Fibroblast of lung (primary cell): Measurements from ENCODE around the gene SH2D2A. TPM values are rescaled to one million over a fixed set of nuclear protein-coding genes. Genes with fewer than 3 reads are reported as not detected.

Experiments
- DNase-seq, 2 donors: peaks; one replicate each; pipeline versions ENCODE4 v3.0.0 to v3.0.0-alpha.2; 2010; ENCODE audit warnings: low read depth in 2 of 2
- H2AFZ ChIP-seq: 2 replicates; pipeline ENCODE4 v1.5.1; 2012; ENCODE audit warnings: low read length, control low read depth, inconsistent platforms
- H3K27ac ChIP-seq: 2 replicates; pipeline ENCODE4 v1.5.1; 2011; ENCODE audit warnings: low read length, control low read depth; ENCODE audit not compliant: insufficient read depth
- H3K27me3 ChIP-seq: 2 replicates; pipeline ENCODE4 v1.5.1; 2011; ENCODE audit warnings: mild to moderate bottlenecking, low read length; ENCODE audit not compliant: control insufficient read depth, insufficient read depth
- H3K36me3 ChIP-seq: 2 replicates; pipeline ENCODE4 v1.5.1; 2011; ENCODE audit warnings: low read length; ENCODE audit not compliant: control insufficient read depth, insufficient read depth
- H3K4me1 ChIP-seq: 2 replicates; pipeline ENCODE4 v1.5.1; 2011; ENCODE audit warnings: low read length; ENCODE audit not compliant: control insufficient read depth, insufficient read depth; ENCODE audit errors: extremely low read depth
- H3K4me2 ChIP-seq: 2 replicates; pipeline ENCODE4 v1.5.1; 2011; ENCODE audit warnings: low read length, control low read depth; ENCODE audit not compliant: insufficient read depth; ENCODE audit errors: extremely low read depth
- H3K4me3 ChIP-seq, 4 experiments: fragments of 200-600 bp in 1 of 4; sonication (generic) in 1 of 4; replicated peaks in 1 of 4; 2 replicates each; pipeline ENCODE4 v1.5.1; 2011 to 2016; ENCODE audit warnings: low read length in 4 of 4, low read depth in 3 of 4, mild to moderate bottlenecking in 3 of 4, control low read depth in 2 of 4, inconsistent platforms in 1 of 4, mixed read lengths in 1 of 4; ENCODE audit not compliant: insufficient read depth in 1 of 4; ENCODE audit errors: control extremely low read depth in 1 of 4
- H3K79me2 ChIP-seq: 2 replicates; pipeline ENCODE4 v1.5.1; 2012; ENCODE audit warnings: mild to moderate bottlenecking, low read length, inconsistent platforms; ENCODE audit not compliant: control insufficient read depth, insufficient read depth
- H3K9ac ChIP-seq: 2 replicates; pipeline ENCODE4 v1.5.1; 2011; ENCODE audit warnings: mild to moderate bottlenecking, low read length, control low read depth; ENCODE audit not compliant: insufficient read depth
- H3K9me3 ChIP-seq: 2 replicates; pipeline ENCODE4 v1.5.1; 2012; ENCODE audit warnings: low read depth, low read length; ENCODE audit not compliant: control insufficient read depth, insufficient read depth
- H4K20me1 ChIP-seq: 2 replicates; pipeline ENCODE4 v1.5.1; 2011; ENCODE audit warnings: low read length; ENCODE audit not compliant: control insufficient read depth, insufficient read depth; ENCODE audit errors: extremely low read depth
- EZH2 ChIP-seq: IDR thresholded peaks from 2 replicates; pipeline ENCODE4 v1.5.1; 2012; ENCODE audit warnings: low read length, control low read depth, mild to moderate bottlenecking; ENCODE audit errors: missing control alignments
- polyA plus RNA-seq, 2 donors: library from polyadenylated mRNA; depleted of rRNA in 1 of 2; stranded (reverse) in 1 of 2; unstranded in 1 of 2; fragments of >200 nt; gene quantifications; 2 replicates each; pipeline ENCODE4 v1.2.1, GENCODE V29; 2011 to 2012; ENCODE audit warnings: missing spikeins in 1 of 2
- total RNA-seq: library from RNA; depleted of rRNA; stranded (reverse); fragments of >200 nt; gene quantifications from 2 replicates; pipeline ENCODE4 v1.2.1, GENCODE V29; 2014
- TF ChIP-seq, protein P1 (sequence below), 2 donors: IDR thresholded peaks in 1 of 2; conservative IDR thresholded peaks in 1 of 2; 1 replicate in 1 of 2; 2 replicates in 1 of 2; pipeline ENCODE4 v1.5.1; 2011 to 2012; ENCODE audit warnings: low read length in 2 of 2, control low read depth in 1 of 2, inconsistent platforms in 1 of 2, low read depth in 1 of 2, mild to moderate bottlenecking in 1 of 2

Gene SH2D2A
- total and polyA plus RNA-seq, 2 donors (not counting 1 experiment from before 2014, with no cell fraction given) = not detected

DNA sequence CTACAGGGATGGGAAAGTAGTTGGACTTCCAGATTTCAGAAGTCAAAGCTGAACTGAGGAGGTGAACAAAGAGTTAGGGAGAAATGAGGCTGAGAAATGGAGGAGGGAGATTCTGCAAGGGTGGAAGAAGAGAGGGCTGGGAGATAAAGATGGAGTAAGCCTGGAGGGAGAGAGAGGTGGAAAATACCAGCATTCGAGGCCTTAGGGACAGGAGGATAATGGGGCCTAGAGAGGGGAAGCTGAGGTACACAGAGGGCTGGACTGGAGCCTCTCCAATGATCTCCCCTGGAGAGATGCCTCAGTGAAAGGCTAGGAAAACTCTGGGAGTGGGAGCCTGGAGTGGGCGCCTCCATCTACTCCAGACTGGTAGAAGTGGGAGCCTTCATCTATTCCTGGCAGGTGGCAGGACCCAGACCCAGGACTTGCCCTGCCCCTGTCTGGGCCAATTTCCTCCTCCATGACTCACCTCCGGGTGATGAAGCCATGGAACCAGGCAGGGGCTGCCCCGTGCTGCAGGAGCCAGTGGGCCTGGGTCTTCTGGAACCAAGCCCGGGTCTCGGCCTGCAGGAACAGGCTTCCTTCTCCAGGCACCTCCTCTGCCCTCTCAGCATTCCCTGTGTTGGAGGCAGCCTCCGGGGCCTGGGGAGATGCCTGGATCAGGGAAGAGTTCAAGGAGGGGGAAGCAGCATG is 1.9 kb downstream of the SH2D2A start:
- H3K9ac ChIP-seq = no peak overlapping the region
- no peaks in the 10 kb centered on the region for H4K20me1 ChIP-seq
- TF ChIP-seq, protein P1, sequence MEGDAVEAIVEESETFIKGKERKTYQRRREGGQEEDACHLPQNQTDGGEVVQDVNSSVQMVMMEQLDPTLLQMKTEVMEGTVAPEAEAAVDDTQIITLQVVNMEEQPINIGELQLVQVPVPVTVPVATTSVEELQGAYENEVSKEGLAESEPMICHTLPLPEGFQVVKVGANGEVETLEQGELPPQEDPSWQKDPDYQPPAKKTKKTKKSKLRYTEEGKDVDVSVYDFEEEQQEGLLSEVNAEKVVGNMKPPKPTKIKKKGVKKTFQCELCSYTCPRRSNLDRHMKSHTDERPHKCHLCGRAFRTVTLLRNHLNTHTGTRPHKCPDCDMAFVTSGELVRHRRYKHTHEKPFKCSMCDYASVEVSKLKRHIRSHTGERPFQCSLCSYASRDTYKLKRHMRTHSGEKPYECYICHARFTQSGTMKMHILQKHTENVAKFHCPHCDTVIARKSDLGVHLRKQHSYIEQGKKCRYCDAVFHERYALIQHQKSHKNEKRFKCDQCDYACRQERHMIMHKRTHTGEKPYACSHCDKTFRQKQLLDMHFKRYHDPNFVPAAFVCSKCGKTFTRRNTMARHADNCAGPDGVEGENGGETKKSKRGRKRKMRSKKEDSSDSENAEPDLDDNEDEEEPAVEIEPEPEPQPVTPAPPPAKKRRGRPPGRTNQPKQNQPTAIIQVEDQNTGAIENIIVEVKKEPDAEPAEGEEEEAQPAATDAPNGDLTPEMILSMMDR (conservative IDR thresholded peaks at IDR 0.05 in 1 of 2, IDR thresholded peaks at IDR 0.05 in 1 of 2; ENCODE audit: low read depth in 1 of 2, low read length in 2 of 2) = no peak
- no peak for TF ChIP-seq EZH2
- no peaks in the 10 kb centered on the region for H3K9me3 ChIP-seq
- H3K36me3 ChIP-seq = no peaks in the 10 kb centered on the region
- H3K4me1 ChIP-seq = peaks cover 16% of the 10 kb centered on the region
- no peak overlapping the region for H3K4me2 ChIP-seq
- no peaks in the 10 kb centered on the region for H3K79me2 ChIP-seq
- no peak for DNase-seq
- H3K27ac ChIP-seq = no peak overlapping the region
- no peak overlapping the region for H2AFZ ChIP-seq
- no peak overlapping the region for H3K4me3 ChIP-seq
- peaks cover 5% of the 10 kb centered on the region for H3K27me3 ChIP-seq

DNA sequence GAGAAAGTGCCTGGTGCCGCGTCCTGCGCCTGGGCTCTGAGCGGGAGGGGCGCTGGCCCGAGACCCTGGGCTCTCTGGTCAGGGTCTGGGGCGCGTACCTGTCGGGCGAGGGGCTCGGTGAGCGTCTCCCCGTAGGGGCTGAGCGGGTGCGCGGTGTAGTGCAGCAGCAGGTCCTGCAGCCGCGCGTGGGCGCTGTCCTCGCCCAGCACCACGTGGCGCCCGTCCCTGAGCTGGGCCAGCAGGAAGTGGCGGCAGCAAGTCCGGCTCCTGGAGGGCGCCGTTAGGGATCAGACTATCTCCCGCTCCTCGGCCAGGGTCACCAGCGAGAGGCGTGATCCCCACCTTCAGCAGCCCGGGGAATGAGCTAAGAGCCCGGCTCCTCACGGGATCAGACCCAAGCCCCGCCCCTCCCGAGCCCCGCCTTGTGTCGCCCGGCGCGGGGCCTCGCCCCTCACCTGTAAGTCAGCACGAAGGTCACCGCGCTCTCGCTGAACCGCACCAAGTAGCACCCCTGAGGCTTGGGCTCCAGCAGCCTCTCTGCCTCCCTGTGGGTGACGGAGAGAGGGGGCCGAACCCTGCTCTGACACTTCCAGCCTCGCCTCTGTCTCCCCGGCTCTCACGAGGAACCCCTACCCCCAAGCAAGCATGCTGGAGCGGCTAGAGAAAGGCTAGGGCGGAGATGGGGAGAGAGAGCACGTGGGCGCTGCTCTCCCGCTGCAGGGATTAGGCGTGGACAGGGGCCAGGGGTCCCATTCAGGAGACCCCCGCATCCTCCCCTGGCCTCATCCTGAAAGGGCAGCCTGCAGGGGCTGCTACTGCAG is 2.7 kb downstream of the SH2D2A start:
- Histone ChIP-seq H3K36me3 (no peaks in the 10 kb centered on the region), H3K79me2 (no peaks in the 10 kb centered on the region), H4K20me1 (no peaks in the 10 kb centered on the region), H3K27me3 (peaks cover 5% of the 10 kb centered on the region), H3K9ac (peak overlapping the region; percentile 23), H3K4me2 (peak overlapping the region; percentile 68), H3K4me3 (peak overlapping the region in 2 of 4 experiments; percentile 22 to 35), H3K9me3 (no peaks in the 10 kb centered on the region), H3K27ac (no peak overlapping the region), H3K4me1 (peaks cover 16% of the 10 kb centered on the region), H2AFZ (peak overlapping the region; percentile 55)
- TF ChIP-seq, protein P1 (conservative IDR thresholded peaks at IDR 0.05 in 1 of 2, IDR thresholded peaks at IDR 0.05 in 1 of 2; ENCODE audit: low read depth in 1 of 2, low read length in 2 of 2) = peak; percentile 35 to 58
- TF ChIP-seq EZH2 = no peak
- DNase-seq = peak; percentile 37 to 64

DNA sequence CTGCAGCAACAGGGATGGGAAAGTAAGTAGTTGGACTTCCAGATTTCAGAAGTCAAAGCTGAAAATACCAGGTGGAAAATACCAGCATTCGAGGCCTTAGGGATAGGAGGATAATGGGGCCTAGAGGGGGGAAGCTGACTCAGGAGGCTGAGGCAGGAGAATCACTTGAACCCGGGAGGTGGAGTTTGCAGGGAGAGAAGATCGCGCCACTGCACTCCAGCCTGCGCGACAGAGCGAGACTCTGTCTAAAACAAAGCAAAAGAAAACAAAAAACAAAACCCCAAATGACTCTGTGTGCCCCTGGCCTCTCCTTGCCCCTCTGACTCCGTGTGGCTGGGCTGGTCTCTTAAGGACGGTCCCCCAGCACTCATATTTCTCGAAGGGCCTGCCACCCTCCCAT is 3.4 kb downstream of the SH2D2A start:
- peaks cover 5% of the 10 kb centered on the region for H3K27me3 ChIP-seq
- H3K9me3 ChIP-seq = no peaks in the 10 kb centered on the region
- no peak for DNase-seq
- no peaks in the 10 kb centered on the region for H3K79me2 ChIP-seq
- H3K4me2 ChIP-seq = peak overlapping the region; percentile 68
- no peaks in the 10 kb centered on the region for H3K36me3 ChIP-seq
- H3K9ac ChIP-seq = peak overlapping the region; percentile 16
- H3K27ac ChIP-seq = no peak overlapping the region
- H3K4me3 ChIP-seq = peak overlapping the region in 2 of 4 experiments; percentile 22 to 35
- H2AFZ ChIP-seq = peak overlapping the region; percentile 55
- H3K4me1 ChIP-seq = peaks cover 16% of the 10 kb centered on the region
- TF ChIP-seq, protein P1 (conservative IDR thresholded peaks at IDR 0.05 in 1 of 2, IDR thresholded peaks at IDR 0.05 in 1 of 2; ENCODE audit: low read depth in 1 of 2, low read length in 2 of 2) = no peak
- TF ChIP-seq EZH2 = no peak
- H4K20me1 ChIP-seq = no peaks in the 10 kb centered on the region
